ENCODE results near the gene IGF2R.

DNA sequence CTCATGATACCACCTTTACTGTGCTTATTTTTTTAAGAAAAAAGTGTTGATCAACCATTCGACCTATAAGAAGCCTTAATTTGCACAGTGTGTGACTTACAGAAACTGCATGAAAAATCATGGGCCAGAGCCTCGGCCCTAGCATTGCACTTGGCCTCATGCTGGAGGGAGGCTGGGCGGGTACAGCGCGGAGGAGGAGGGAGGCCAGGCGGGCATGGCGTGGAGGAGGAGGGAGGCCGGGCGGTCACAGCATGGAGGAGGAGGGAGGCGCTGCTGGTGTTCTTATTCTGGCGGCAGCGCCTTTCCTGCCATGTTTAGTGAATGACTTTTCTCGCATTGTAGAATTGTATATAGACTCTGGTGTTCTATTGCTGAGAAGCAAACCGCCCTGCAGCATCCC lies 137.1 kb downstream of the IGF2R start:
- TF ChIP-seq, protein P1, sequence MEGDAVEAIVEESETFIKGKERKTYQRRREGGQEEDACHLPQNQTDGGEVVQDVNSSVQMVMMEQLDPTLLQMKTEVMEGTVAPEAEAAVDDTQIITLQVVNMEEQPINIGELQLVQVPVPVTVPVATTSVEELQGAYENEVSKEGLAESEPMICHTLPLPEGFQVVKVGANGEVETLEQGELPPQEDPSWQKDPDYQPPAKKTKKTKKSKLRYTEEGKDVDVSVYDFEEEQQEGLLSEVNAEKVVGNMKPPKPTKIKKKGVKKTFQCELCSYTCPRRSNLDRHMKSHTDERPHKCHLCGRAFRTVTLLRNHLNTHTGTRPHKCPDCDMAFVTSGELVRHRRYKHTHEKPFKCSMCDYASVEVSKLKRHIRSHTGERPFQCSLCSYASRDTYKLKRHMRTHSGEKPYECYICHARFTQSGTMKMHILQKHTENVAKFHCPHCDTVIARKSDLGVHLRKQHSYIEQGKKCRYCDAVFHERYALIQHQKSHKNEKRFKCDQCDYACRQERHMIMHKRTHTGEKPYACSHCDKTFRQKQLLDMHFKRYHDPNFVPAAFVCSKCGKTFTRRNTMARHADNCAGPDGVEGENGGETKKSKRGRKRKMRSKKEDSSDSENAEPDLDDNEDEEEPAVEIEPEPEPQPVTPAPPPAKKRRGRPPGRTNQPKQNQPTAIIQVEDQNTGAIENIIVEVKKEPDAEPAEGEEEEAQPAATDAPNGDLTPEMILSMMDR (IDR thresholded peaks at IDR 0.05 in 4 of 5, conservative IDR thresholded peaks at IDR 0.05 in 1 of 5), result no peak
- no peak for TF ChIP-seq POLR2A (IDR thresholded peaks at IDR 0.05)

Measured in gastrocnemius medialis (tissue), 4 donors.